HL-60 (cell line): Measurements from ENCODE around the gene MEOX1.

Experiments used
- POLR2AphosphoS5 ChIP-seq: IDR thresholded peaks from 2 replicates; pipeline ENCODE4 v1.6.1; 2012; ENCODE audit warnings: low read depth
- TF ChIP-seq, protein P1 (sequence below): IDR thresholded peaks from one replicate; pipeline ENCODE4 v1.5.1; 2011; ENCODE audit warnings: low read length, control low read depth, inconsistent platforms; ENCODE audit not compliant: insufficient read depth
- TF ChIP-seq, protein P2 (sequence below): IDR thresholded peaks from 2 replicates; pipeline ENCODE4 v1.6.1; 2012; ENCODE audit warnings: low read depth; ENCODE audit not compliant: insufficient replicate concordance

DNA sequence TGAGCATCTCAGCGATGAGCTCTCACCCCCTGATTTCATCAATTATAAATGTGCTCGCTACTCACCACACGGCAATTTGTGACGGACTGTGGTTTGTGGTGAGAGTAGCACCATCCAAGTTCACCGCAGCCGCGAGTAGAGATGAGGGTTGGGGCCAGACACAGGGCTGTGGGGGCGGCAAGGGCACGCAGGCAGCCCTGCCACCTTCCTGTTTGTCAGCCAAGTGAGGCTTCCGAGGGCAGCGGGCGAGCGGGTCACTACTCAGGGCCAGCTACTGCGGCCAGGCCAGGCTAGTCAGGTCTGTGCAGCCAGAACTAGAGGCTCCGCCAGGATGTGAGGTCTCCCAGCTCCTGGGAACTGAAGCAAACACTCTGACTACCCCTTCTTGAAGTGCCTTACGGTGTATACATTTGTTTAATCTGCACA lies 39.6 kb upstream of the MEOX1 start:
- TF ChIP-seq, protein P1, sequence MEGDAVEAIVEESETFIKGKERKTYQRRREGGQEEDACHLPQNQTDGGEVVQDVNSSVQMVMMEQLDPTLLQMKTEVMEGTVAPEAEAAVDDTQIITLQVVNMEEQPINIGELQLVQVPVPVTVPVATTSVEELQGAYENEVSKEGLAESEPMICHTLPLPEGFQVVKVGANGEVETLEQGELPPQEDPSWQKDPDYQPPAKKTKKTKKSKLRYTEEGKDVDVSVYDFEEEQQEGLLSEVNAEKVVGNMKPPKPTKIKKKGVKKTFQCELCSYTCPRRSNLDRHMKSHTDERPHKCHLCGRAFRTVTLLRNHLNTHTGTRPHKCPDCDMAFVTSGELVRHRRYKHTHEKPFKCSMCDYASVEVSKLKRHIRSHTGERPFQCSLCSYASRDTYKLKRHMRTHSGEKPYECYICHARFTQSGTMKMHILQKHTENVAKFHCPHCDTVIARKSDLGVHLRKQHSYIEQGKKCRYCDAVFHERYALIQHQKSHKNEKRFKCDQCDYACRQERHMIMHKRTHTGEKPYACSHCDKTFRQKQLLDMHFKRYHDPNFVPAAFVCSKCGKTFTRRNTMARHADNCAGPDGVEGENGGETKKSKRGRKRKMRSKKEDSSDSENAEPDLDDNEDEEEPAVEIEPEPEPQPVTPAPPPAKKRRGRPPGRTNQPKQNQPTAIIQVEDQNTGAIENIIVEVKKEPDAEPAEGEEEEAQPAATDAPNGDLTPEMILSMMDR = no peak
- TF ChIP-seq, protein P2, sequence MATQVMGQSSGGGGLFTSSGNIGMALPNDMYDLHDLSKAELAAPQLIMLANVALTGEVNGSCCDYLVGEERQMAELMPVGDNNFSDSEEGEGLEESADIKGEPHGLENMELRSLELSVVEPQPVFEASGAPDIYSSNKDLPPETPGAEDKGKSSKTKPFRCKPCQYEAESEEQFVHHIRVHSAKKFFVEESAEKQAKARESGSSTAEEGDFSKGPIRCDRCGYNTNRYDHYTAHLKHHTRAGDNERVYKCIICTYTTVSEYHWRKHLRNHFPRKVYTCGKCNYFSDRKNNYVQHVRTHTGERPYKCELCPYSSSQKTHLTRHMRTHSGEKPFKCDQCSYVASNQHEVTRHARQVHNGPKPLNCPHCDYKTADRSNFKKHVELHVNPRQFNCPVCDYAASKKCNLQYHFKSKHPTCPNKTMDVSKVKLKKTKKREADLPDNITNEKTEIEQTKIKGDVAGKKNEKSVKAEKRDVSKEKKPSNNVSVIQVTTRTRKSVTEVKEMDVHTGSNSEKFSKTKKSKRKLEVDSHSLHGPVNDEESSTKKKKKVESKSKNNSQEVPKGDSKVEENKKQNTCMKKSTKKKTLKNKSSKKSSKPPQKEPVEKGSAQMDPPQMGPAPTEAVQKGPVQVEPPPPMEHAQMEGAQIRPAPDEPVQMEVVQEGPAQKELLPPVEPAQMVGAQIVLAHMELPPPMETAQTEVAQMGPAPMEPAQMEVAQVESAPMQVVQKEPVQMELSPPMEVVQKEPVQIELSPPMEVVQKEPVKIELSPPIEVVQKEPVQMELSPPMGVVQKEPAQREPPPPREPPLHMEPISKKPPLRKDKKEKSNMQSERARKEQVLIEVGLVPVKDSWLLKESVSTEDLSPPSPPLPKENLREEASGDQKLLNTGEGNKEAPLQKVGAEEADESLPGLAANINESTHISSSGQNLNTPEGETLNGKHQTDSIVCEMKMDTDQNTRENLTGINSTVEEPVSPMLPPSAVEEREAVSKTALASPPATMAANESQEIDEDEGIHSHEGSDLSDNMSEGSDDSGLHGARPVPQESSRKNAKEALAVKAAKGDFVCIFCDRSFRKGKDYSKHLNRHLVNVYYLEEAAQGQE = no peak
- TF ChIP-seq POLR2AphosphoS5 = peak; percentile 95
